ENCODE data around the gene ESR2. TPM values are rescaled to one million over a fixed set of nuclear protein-coding genes. Genes with fewer than 3 reads are reported as not detected.

Gene ESR2
- total and polyA plus RNA-seq, 2 donors (not counting 3 experiments of a cell fraction or from before 2014, with no cell fraction given), result 0.10 to 0.58 TPM

GRCh38 chr14:64114166-64114565 lies 180.0 kb downstream of the ESR2 start:
- peaks cover 0 to 5% of the 10 kb centered on the region in 2 experiments for H3K36me3 ChIP-seq (ENCODE audit: control insufficient read depth in 2 of 2, extremely low read depth in 1 of 2, insufficient read depth in 2 of 2, low read length in 2 of 2)
- POLR2A ChIA-PET, result interaction anchor here (0.6 kb wide), 1 partner anchor 109 kb away, joined by 4 read pairs; no protein-coding TSS in a partner anchor
- no peaks in the 10 kb centered on the region for H3K27me3 ChIP-seq (ENCODE audit: control insufficient read depth in 2 of 2, insufficient read depth in 2 of 2, low read length in 2 of 2)
- no peaks in the 10 kb centered on the region for H3K79me2 ChIP-seq (ENCODE audit: control insufficient read depth, insufficient read depth, low read length)
- no peak overlapping the region for H3K4me2 ChIP-seq (ENCODE audit: insufficient read depth, low read length)
- BruUV-seq (replicated peaks), result no TSS peak
- FAIRE-seq, result no peak
- TF ChIP-seq MAX (IDR thresholded peaks at IDR 0.05; ENCODE audit: insufficient read depth, insufficient read length) (no peak), JUN (IDR thresholded peaks at IDR 0.05; ENCODE audit: borderline replicate concordance, insufficient read depth, insufficient read length, low read depth) (no peak), MYC (IDR thresholded peaks at IDR 0.05; ENCODE audit: low read depth, low read length) (no peak), POLR2A (IDR thresholded peaks at IDR 0.05; ENCODE audit: low read depth, low read length) (no peak), POLR2AphosphoS5 (IDR thresholded peaks at IDR 0.05; ENCODE audit: insufficient read depth, low read depth, low read length) (no peak), FOS (IDR thresholded peaks at IDR 0.05; ENCODE audit: borderline replicate concordance, insufficient read depth, low read length) (no peak)
- DNase-seq (ENCODE audit: low read depth, low spot score), result no peak
- CTCF ChIA-PET, result no interaction called here
- no peak overlapping the region for H3K4me3 ChIP-seq (replicated peaks in 1 of 3; ENCODE audit: insufficient read depth in 1 of 3, low read depth in 1 of 3, low read length in 3 of 3)
- no peak overlapping the region for H2AFZ ChIP-seq (ENCODE audit: low read depth, low read length)
- no peaks in the 10 kb centered on the region for H3K9me1 ChIP-seq (replicated peaks; ENCODE audit: control insufficient read depth, extremely low read depth, insufficient read depth, low read length)
- no peak overlapping the region for H3K9ac ChIP-seq (replicated peaks; ENCODE audit: extremely low read depth, insufficient read depth, low read length)
- H3K4me1 ChIP-seq (ENCODE audit: control insufficient read depth, extremely low read depth, insufficient read depth, low read length), result peaks cover 4% of the 10 kb centered on the region
- intact Hi-C loops (cut with micrococcal nuclease) (no loop called here), dilution Hi-C loops (cut with MboI; ENCODE audit: extremely low pct_ligation_motif_present, low sequenced_read_pairs) (no loop called here)
- H4K20me1 ChIP-seq (replicated peaks; ENCODE audit: control insufficient read depth, extremely low read depth, insufficient read depth, low read length), result no peaks in the 10 kb centered on the region
- H3K9me3 ChIP-seq (replicated peaks; ENCODE audit: control insufficient read depth, insufficient read depth, low read length), result no peaks in the 10 kb centered on the region
- H3K27ac ChIP-seq (ENCODE audit: insufficient read depth, low read depth, low read length), result no peak overlapping the region

DNA sequence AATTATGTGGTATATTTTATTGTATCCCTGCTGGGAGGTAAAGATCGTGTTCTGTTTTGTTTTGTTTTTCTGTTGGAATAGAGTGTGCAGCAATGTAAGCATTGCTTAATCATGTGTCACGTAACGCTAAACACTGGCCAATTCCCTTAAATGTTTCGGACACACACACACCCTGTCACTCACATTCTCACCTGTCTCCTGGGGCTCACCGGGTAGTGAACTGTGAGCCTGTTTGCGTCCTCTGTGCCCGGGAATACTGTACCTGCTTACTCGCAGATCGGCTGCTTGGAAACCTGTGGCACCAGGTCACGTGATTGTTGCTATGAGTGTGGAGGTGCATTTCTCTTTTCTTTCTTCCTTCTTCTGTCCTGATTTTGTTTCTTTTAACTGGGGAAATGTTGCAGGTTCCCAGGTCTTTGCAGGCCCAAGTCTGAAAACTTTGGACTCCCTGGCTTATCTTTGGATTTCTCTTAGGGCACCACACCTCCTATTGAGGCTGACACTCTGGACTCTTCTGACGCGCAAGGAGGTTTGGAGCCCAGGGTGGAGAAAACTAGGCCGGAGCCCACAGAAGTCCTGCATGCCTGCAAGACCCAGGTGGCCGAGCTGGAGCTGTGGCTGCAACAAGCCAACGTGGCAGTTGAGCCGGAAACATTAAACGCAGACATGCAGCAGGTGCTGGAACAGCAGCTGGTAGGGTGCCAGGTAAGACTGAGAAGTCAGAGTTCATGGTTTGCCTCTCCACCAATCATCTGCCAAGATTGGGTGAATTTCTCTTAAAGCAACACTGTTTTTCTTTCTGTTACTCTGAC lies 181.1 kb downstream of the ESR2 start:
- H3K79me2 ChIP-seq (ENCODE audit: control insufficient read depth, insufficient read depth, low read length), result no peaks in the 10 kb centered on the region
- H3K4me1 ChIP-seq (ENCODE audit: control insufficient read depth, extremely low read depth, insufficient read depth, low read length), result peaks cover 4% of the 10 kb centered on the region
- ChIA-PET CTCF (no interaction called here), POLR2A (no interaction called here)
- H3K9ac ChIP-seq (replicated peaks; ENCODE audit: extremely low read depth, insufficient read depth, low read length), result no peak overlapping the region
- H2AFZ ChIP-seq (ENCODE audit: low read depth, low read length), result no peak overlapping the region
- H3K27ac ChIP-seq (ENCODE audit: insufficient read depth, low read depth, low read length), result no peak overlapping the region
- H3K4me2 ChIP-seq (ENCODE audit: insufficient read depth, low read length), result no peak overlapping the region
- DNase-seq (ENCODE audit: low read depth, low spot score), result no peak
- H3K27me3 ChIP-seq (ENCODE audit: control insufficient read depth in 2 of 2, insufficient read depth in 2 of 2, low read length in 2 of 2), result no peaks in the 10 kb centered on the region
- no TSS peak for BruUV-seq (replicated peaks)
- FAIRE-seq, result no peak
- H3K9me3 ChIP-seq (replicated peaks; ENCODE audit: control insufficient read depth, insufficient read depth, low read length), result no peaks in the 10 kb centered on the region
- dilution Hi-C loops (cut with MboI; ENCODE audit: extremely low pct_ligation_motif_present, low sequenced_read_pairs) (no loop called here), intact Hi-C loops (cut with micrococcal nuclease) (no loop called here)
- H3K36me3 ChIP-seq (ENCODE audit: control insufficient read depth in 2 of 2, extremely low read depth in 1 of 2, insufficient read depth in 2 of 2, low read length in 2 of 2), result peaks cover 0 to 5% of the 10 kb centered on the region in 2 experiments
- H3K9me1 ChIP-seq (replicated peaks; ENCODE audit: control insufficient read depth, extremely low read depth, insufficient read depth, low read length), result no peaks in the 10 kb centered on the region
- no peak for TF ChIP-seq JUN (IDR thresholded peaks at IDR 0.05; ENCODE audit: borderline replicate concordance, insufficient read depth, insufficient read length, low read depth)
- TF ChIP-seq POLR2A (IDR thresholded peaks at IDR 0.05; ENCODE audit: low read depth, low read length), result no peak
- TF ChIP-seq EZH2 (IDR thresholded peaks at IDR 0.05; ENCODE audit: borderline replicate concordance, low read depth, low read length, severe bottlenecking), result no peak
- TF ChIP-seq MAX (IDR thresholded peaks at IDR 0.05; ENCODE audit: insufficient read depth, insufficient read length), result no peak
- TF ChIP-seq MYC (IDR thresholded peaks at IDR 0.05; ENCODE audit: low read depth, low read length), result no peak
- TF ChIP-seq GATA2 (IDR thresholded peaks at IDR 0.05; ENCODE audit: insufficient read depth, insufficient read length, low read depth, low read length), result no peak
- no peak for TF ChIP-seq CTCF (IDR thresholded peaks at IDR 0.05; ENCODE audit: extremely low read depth in 1 of 2, insufficient read depth in 1 of 2, low read depth in 1 of 2, low read length in 2 of 2)
- TF ChIP-seq POLR2AphosphoS5 (IDR thresholded peaks at IDR 0.05; ENCODE audit: insufficient read depth, low read depth, low read length), result no peak
- no peak for TF ChIP-seq FOS (IDR thresholded peaks at IDR 0.05; ENCODE audit: borderline replicate concordance, insufficient read depth, low read length)
- no peak overlapping the region for H3K4me3 ChIP-seq (replicated peaks in 1 of 3; ENCODE audit: insufficient read depth in 1 of 3, low read depth in 1 of 3, low read length in 3 of 3)
- H4K20me1 ChIP-seq (replicated peaks; ENCODE audit: control insufficient read depth, extremely low read depth, insufficient read depth, low read length), result no peaks in the 10 kb centered on the region
